Suprapubic skin (tissue), 3 donors: Measurements from ENCODE around the gene MMAA.

Source experiments
- CTCF ChIP-seq, 2 donors: fragments of 200-600 bp in 1 of 2; fragments of 450-650 bp in 1 of 2; sonication (generic) in 1 of 2; IDR thresholded peaks; one replicate each; pipeline ENCODE4 v1.5.1; 2016 to 2019; ENCODE audit warnings: antibody characterized with exemption in 2 of 2, mild to moderate bottlenecking in 1 of 2, moderate library complexity in 1 of 2
- POLR2A ChIP-seq, 2 donors: fragments of 450-650 bp; IDR thresholded peaks; one replicate each; pipeline ENCODE4 v1.6.1; 2017; ENCODE audit warnings: antibody characterized with exemption in 2 of 2, mild to moderate bottlenecking in 2 of 2, moderate library complexity in 2 of 2

DNA sequence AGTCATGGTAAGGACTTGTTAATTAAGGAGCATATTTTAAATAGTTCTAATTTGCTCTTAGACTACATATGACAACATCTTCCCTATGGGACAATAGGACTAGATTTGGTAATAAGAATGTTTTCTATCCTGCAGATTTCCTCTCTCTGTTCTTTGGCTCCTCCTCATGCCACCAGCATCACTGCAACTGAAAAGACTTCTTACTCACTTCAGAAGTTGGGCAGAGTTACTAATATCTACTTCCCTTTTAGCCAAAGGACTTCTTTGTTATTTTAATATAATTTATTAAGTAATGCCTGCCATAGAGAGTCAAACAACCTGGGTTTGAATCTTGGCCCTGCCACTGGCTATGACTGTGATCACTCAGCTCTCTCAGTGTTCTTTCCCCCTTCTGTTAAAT is 16.4 kb downstream of the MMAA start:
- TF ChIP-seq CTCF (IDR thresholded peaks at IDR 0.05) (no peak), POLR2A (IDR thresholded peaks at IDR 0.05) (no peak)
